Skin epidermis (tissue), 12 donors: ENCODE results near the gene KCNMB2.
"Not testable (repeated sequence)": the region's sequence is repeated elsewhere in the genome, so short reads cannot be mapped to it uniquely, and the experiment has no call there.

Source experiments
- H3K27ac ChIP-seq, 21 experiments: fragments of 200-600 bp; sonication (generic) in 11 of 21; one replicate each; pipeline ENCODE4 v1.5.0; 2020; ENCODE audit warnings: mild to moderate bottlenecking in 3 of 21, inconsistent platforms in 2 of 21, moderate library complexity in 2 of 21
- H3K4me3 ChIP-seq, 7 experiments: fragments of 200-600 bp; sonication (generic) in 2 of 7; one replicate each; pipeline ENCODE4 v1.5.0; 2020; ENCODE audit warnings: inconsistent platforms in 2 of 7, mild to moderate bottlenecking in 2 of 7, moderate library complexity in 1 of 7

Gene KCNMB2

GRCh38 chr3:178840586-178840985 is 304.4 kb downstream of the KCNMB2 start:
- Histone ChIP-seq H3K27ac (no peak overlapping the region), H3K4me3 (no peak overlapping the region)

- no peak overlapping the region for H3K4me3 ChIP-seq
- H3K27ac ChIP-seq = no peak overlapping the region
Measured at GRCh38 chr3:178841011-178841410, 304.8 kb downstream of the KCNMB2 start.

- Histone ChIP-seq H3K27ac (no peak overlapping the region), H3K4me3 (no peak overlapping the region)
Measured at GRCh38 chr3:178844916-178845315, 308.7 kb downstream of the KCNMB2 start.

- H3K27ac ChIP-seq = no peak overlapping the region
- no peak overlapping the region for H3K4me3 ChIP-seq
Measured at GRCh38 chr3:178845420-178846118, 309.3 kb downstream of the KCNMB2 start.

GRCh38 chr3:178847190-178847589 is 311.0 kb downstream of the KCNMB2 start:
- no peak overlapping the region for H3K27ac ChIP-seq
- H3K4me3 ChIP-seq = no peak overlapping the region

GRCh38 chr3:178849199-178849910 is 313.1 kb downstream of the KCNMB2 start:
- no peak overlapping the region for H3K4me3 ChIP-seq
- H3K27ac ChIP-seq = no peak overlapping the region

- H3K27ac ChIP-seq = no peak overlapping the region
- H3K4me3 ChIP-seq = no peak overlapping the region
Measured at GRCh38 chr3:178850450-178851190, 314.4 kb downstream of the KCNMB2 start.

- no peak overlapping the region for H3K27ac ChIP-seq
- no peak overlapping the region for H3K4me3 ChIP-seq
Measured at GRCh38 chr3:178851564-178851963, 315.3 kb downstream of the KCNMB2 start.

- Histone ChIP-seq H3K27ac (no peak overlapping the region), H3K4me3 (no peak overlapping the region)
Measured at GRCh38 chr3:178856804-178857203, 320.6 kb downstream of the KCNMB2 start.

- Histone ChIP-seq H3K27ac (no peak overlapping the region), H3K4me3 (no peak overlapping the region)
Measured at GRCh38 chr3:178859386-178859785, 323.1 kb downstream of the KCNMB2 start.

GRCh38 chr3:178859900-178860436 is 323.7 kb downstream of the KCNMB2 start:
- H3K4me3 ChIP-seq, H3K27ac ChIP-seq: not testable (repeated sequence)

GRCh38 chr3:178868681-178869080 is 332.4 kb downstream of the KCNMB2 start:
- H3K4me3 ChIP-seq = no peak overlapping the region
- H3K27ac ChIP-seq = no peak overlapping the region

GRCh38 chr3:178870085-178870484 is 333.8 kb downstream of the KCNMB2 start:
- H3K27ac ChIP-seq = no peak overlapping the region
- no peak overlapping the region for H3K4me3 ChIP-seq

- H3K4me3 ChIP-seq = no peak overlapping the region
- H3K27ac ChIP-seq = no peak overlapping the region
Measured at GRCh38 chr3:178875157-178875556, 338.9 kb downstream of the KCNMB2 start.

- no peak overlapping the region for H3K4me3 ChIP-seq
- no peak overlapping the region for H3K27ac ChIP-seq
Measured at GRCh38 chr3:178875836-178876235, 339.6 kb downstream of the KCNMB2 start.

GRCh38 chr3:178880274-178880673 is 344.0 kb downstream of the KCNMB2 start:
- Histone ChIP-seq H3K4me3 (no peak overlapping the region), H3K27ac (no peak overlapping the region)
